HAP-1 (cell line): ENCODE measurements around the gene RPL36AL.
"Not testable (repeated sequence)": the region's sequence is repeated elsewhere in the genome, so short reads cannot be mapped to it uniquely, and the experiment has no call there.

ENCODE experiments used
- DNase-seq, 2 experiments: peaks; one replicate each; pipeline ENCODE4 v3.0.0-alpha.2; 2016 to 2020; ENCODE audit warnings: low spot score in 2 of 2
- H3K27me3 ChIP-seq: fragments of 250-450 bp; sonication (Bioruptor Pico); 2 replicates; pipeline ENCODE4 v1.5.1; 2020; ENCODE audit warnings: low read depth, mild to moderate bottlenecking, moderate library complexity
- H3K36me3 ChIP-seq: fragments of 250-450 bp; sonication (Bioruptor Pico); replicated peaks from 2 replicates; pipeline ENCODE4 v1.5.1; 2020; ENCODE audit warnings: mild to moderate bottlenecking
- H3K4me1 ChIP-seq: fragments of 250-450 bp; sonication (Bioruptor Pico); 2 replicates; pipeline ENCODE4 v1.5.1; 2020; ENCODE audit warnings: mild to moderate bottlenecking
- H3K4me3 ChIP-seq: fragments of 250-450 bp; sonication (Bioruptor Pico); 2 replicates; pipeline ENCODE4 v1.5.1; 2020; ENCODE audit warnings: mild to moderate bottlenecking, moderate library complexity
- H3K9me3 ChIP-seq: fragments of 250-450 bp; sonication (Bioruptor Pico); 2 replicates; pipeline ENCODE4 v1.5.1; 2020; ENCODE audit warnings: mild to moderate bottlenecking, moderate library complexity
- in situ Hi-C: fragments of 300-500 bp; cut with MboI; formaldehyde crosslinking; loops from 3 replicates; pipeline ENCODE4 v1.14.3; 2020; ENCODE audit warnings: low sequenced_read_pairs, inconsistent platforms, mixed read lengths

RPL36AL gene

DNA sequence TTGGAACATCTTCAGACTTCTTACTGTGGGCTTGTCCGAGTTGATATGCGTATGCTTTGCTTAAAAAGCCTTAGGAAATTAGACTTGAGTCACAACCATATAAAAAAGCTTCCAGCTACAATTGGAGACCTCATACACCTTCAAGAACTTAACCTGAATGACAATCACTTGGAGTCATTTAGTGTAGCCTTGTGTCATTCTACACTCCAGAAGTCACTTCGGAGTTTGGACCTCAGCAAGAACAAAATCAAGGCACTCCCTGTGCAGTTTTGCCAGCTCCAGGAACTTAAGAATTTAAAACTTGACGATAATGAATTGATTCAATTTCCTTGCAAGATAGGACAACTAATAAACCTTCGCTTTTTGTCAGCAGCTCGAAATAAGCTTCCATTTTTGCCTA is 12.8 kb downstream of the RPL36AL start:
- no peaks in the 10 kb centered on the region for H3K9me3 ChIP-seq
- no peak overlapping the region for H3K4me3 ChIP-seq
- in situ Hi-C loops: no loop called here
- H3K36me3 ChIP-seq: peaks cover 46% of the 10 kb centered on the region
- no peaks in the 10 kb centered on the region for H3K27me3 ChIP-seq
- H3K4me1 ChIP-seq: peaks cover 3% of the 10 kb centered on the region; the same call in 1 of the 2 replicates
- DNase-seq: no peak

DNA sequence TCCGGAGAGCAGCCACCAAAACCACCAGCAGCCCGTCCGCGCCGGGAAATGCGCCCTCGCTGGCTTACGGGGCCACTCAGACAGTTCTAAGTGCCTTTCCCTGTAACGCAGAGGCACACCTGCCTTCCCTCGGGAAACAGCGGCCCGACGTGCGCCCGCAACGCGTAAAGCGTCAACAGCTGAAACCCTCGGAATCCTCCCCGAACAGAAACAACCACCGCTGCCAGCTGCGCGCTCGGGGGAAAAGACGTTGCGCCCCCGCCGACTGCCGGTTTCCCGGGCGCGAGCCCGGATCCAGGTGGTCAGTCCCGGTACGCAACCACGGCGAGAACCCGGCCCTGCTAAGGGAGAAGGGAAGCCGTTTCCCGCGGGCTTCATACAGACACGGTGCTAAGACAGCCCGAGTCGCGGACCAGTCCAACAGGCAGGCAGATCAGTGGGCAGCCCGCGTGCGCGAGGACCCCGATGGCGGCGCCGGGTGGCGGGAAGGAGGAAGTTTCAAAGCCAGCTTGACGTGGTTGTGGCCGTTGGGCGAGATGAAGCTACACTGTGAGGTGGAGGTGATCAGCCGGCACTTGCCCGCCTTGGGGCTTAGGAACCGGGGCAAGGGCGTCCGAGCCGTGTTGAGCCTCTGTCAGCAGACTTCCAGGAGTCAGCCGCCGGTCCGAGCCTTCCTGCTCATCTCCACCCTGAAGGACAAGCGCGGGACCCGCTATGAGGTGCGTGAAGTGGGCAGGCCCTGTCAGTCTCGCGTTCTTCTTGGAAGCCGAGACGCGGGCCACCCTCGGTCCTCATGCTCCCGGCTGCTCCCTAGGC is 21.7 kb downstream of the RPL36AL start, which contains the start of gene LRR1:
Gene LRR1, plus strand, starts transcription at position 456 of the 816 bp plus-strand sequence. Its CDS starts 81 bp downstream, at position 537.
- DNase-seq: peak; percentile 54 to 89
- Histone ChIP-seq H3K4me1 (peaks cover 8% of the 10 kb centered on the region; the same call in 1 of the 2 replicates), H3K9me3 (no peaks in the 10 kb centered on the region), H3K36me3 (peaks cover 12% of the 10 kb centered on the region), H3K27me3 (no peaks in the 10 kb centered on the region), H3K4me3 (peak within 1 kb of the TSS; percentile 72)
- in situ Hi-C loops: no loop called here

DNA sequence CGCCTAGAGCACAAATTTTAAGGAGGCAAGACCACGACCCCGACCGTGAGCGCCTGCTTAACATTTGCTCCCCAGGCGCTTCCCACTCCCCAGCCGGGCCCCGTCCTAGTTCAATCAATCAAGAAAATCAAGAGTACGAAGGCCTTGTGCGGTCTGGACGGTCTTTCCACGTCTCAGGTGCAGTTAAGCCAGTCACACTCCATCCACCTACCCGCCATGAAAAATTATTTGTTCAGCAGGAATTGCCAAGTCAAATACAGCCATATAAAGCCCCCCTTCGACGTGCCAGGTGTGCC is 22.3 kb downstream of the RPL36AL start:
- peak in 1 of 2 experiments; percentile 46 for DNase-seq

DNA sequence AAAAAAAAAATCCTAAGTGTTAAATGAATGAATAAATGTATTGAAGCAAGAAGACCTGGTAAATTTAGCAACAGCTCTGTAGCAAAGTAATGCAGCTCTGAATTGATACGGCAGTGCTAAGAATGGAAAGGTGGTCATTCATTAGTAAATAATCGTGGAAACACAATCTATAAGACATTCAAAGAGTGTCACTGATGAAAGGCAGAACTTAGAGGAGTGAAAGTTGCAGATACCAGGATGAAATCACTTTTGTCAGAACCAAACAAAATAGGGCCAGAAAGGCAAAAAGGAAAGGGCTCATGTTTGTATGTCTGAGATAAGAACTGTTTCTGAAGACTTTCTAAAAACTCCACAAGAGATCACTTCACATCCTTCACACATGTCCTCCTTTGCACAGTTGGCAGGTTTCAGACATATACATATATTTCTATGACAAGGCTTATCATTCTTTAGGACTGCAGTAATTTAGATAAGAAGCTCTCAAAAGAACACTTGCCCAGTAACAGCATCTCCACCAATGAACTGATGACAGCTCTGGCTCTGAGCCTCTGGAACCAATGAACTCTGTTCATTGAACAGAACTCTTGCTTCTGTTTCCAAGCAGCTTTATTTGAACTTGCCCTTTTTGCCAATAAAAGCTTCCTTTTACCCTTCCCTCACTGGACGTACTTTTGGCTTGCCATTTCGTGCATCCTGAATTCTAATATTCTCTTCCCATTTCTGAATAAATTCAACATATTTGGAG is 25.9 kb downstream of the RPL36AL start:
- no peak for DNase-seq
- in situ Hi-C loops: no loop called here
- H3K4me3 ChIP-seq: no peak overlapping the region

More for the DNA sequence above, 22.3 kb downstream of the RPL36AL start:
- H3K4me3 ChIP-seq: peak overlapping the region; percentile 72
- H3K4me1 ChIP-seq: peaks cover 8% of the 10 kb centered on the region; the same call in 1 of the 2 replicates
- H3K27me3 ChIP-seq: no peaks in the 10 kb centered on the region
- peaks cover 10% of the 10 kb centered on the region for H3K36me3 ChIP-seq
- in situ Hi-C loops: no loop called here
- H3K9me3 ChIP-seq: no peaks in the 10 kb centered on the region

DNA sequence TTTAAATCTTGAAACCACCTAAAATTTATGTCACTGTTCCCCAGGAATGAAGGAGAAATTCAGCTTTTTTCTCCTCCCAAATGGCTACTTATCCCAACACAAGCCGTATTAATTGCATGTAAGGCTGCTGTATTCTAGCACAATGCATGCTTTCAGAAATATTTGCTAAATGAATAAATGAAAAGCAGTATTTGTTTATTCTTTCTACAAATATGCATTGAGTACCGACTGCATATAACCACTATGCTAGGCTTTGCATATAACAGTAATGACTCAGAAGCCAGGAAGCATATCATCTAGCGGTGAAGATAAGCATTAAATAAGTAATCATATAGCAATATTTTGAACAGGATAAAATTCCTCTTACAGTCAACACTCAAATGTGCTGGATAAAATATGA is 27.4 kb downstream of the RPL36AL start:
- Histone ChIP-seq H3K4me3 (no peak overlapping the region), H3K36me3 (no peaks in the 10 kb centered on the region), H3K27me3 (no peaks in the 10 kb centered on the region), H3K9me3 (no peaks in the 10 kb centered on the region), H3K4me1 (no peaks in the 10 kb centered on the region; the same call in 1 of the 2 replicates)
- in situ Hi-C loops: no loop called here
- DNase-seq: no peak

More for the DNA sequence above, 25.9 kb downstream of the RPL36AL start:
- Histone ChIP-seq H3K27me3 (no peaks in the 10 kb centered on the region), H3K4me1 (no peaks in the 10 kb centered on the region; the same call in 1 of the 2 replicates), H3K36me3 (no peaks in the 10 kb centered on the region; the same call in 1 of the 2 replicates), H3K9me3 (no peaks in the 10 kb centered on the region)

DNA sequence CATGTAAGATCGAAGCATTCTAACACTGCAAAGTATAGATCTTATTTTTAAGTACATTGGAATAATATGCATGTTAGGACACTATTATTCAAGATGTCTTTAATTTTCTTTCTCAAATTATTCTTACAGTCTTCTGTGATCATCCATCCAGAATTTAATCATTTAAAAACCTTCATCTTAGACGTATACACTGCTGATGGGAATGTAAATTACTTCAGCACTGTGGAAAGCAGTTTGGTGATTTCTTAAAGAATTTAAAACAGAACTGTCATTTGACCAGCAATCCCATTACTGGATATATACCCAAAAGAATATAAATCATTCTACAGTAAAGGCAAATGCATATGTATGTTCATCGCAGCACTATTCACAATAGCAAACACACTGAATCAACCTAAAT is 31.0 kb downstream of the RPL36AL start:
- in situ Hi-C loops: no loop called here
- Histone ChIP-seq H3K27me3 (no peaks in the 10 kb centered on the region), H3K4me3 (no peak overlapping the region), H3K9me3 (no peaks in the 10 kb centered on the region), H3K36me3 (peaks cover 15% of the 10 kb centered on the region), H3K4me1 (no peaks in the 10 kb centered on the region)
- DNase-seq: no peak

DNA sequence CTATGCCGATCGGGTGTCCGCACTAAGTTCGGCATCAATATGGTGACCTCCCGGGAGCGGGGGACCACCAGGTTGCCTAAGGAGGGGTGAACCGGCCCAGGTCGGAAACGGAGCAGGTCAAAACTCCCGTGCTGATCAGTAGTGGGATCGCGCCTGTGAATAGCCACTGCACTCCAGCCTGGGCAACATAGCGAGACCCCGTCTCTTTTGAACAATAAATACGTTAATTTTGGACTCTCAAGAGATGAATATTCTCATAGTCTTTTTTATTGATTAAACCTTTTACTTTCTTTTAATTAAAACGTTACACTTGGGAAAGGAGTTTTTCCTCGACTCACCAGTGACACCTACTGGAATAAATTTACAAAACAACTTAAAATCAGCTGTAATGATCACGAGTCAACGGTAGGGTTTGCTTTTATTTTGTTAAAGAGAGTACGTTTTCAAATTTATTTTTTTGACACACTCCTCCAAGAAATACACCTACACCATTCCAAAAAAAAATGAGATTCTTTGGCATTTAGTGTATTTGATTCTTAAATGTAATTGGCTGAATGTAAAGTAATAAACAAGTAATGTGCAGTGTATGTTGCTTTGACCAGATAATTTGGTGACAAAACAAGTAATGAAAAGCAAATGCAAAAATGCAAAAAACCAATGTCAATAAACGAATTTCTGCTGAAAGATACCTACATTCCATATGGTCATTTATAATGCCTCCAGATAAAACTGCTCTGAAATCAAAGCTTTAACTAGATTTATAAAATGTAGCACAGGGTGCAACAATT is 33.6 kb downstream of the RPL36AL start:
- Histone ChIP-seq H3K9me3 (no peaks in the 10 kb centered on the region), H3K4me1 (peaks cover 9% of the 10 kb centered on the region), H3K27me3 (no peaks in the 10 kb centered on the region), H3K4me3 (peak overlapping the region; percentile 95), H3K36me3 (peaks cover 38% of the 10 kb centered on the region)
- in situ Hi-C loops: no loop called here
- peak; percentile 72 to 73 for DNase-seq

DNA sequence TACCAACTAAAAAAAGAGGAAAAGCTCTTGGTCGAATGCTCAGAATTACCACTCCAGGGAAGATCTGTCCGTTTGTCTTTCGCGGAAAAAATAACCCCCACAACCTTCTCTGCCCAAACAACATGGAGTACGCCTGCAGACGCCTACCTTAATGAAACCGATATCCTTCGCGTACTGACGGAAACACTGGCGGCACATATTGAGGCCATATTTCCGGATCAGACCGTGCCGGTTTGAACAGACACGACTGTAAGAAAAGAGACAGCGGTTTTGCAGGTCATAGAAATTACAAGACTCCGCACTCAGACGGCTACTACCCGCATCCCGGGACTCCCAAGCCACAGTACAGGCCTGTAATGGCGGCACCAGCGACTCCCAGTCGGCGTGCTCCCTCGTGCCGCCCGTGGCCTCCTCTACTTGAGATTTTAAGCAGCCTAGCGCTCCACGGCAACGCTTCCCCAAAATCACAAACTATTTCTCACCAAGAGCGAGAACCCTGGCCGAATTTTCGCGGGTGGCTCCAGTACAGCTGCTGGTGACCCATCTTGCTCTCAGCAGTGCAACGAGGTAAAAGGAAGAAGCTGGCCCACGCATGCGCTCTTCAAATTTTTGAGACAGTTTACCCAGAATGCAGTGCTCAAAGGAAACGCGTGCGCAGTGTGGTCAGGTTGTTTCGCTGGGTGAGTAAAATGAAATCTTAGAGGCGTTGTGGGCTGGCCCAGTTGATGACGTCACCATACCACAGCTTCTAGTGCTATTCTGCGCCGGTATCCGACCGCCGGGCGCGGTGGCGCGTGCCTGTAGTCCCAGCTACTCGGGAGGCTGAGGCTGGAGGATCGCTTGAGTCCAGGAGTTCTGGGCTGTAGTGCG is 34.4 kb downstream of the RPL36AL start, which contains the start of gene RPS29:
Gene RPS29, minus strand, starts transcription at position 578 of the 870 bp plus-strand sequence. Its CDS starts 34 bp downstream, at position 544.
- peak; percentile 97 for DNase-seq
- no peaks in the 10 kb centered on the region for H3K27me3 ChIP-seq

DNA sequence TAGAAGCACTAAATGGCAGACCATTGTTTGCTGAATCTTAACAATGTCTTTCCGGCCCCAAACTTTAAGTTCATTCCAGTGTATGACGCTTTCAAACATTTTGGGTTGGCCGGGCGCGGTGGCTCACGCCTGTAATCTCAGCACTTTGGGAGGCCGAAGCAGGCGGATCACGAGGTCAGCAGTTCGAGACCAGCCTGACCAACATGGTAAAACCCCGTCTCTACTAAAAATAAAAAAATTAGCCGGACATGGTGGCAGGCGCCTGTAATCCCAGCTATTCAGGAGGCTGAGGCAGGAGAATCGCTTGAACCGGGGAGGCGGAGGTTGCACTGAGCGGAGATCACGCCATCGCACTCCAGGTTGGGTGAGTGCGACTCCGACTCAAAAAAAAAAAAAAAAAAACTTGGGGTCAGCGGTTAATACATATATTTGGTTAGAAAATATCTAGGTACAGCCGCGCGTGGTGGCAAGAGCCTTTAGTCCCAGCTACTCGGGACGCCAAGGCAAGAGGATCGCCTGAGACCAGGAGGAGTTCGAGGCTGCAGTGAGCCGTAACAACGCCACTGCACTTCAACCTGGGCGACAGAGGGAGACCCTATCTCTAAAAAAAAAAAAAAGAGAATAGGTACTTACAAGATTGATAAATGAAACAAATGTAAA is 35.3 kb downstream of the RPL36AL start:
- peak in 1 of 2 experiments; percentile 55 for DNase-seq
- in situ Hi-C loops, H3K4me1 ChIP-seq, H3K27me3 ChIP-seq, H3K9me3 ChIP-seq: not testable (repeated sequence)
- H3K4me3 ChIP-seq: peak overlapping the region; percentile 95
- peaks cover 41% of the 10 kb centered on the region for H3K36me3 ChIP-seq

More for the DNA sequence above, 34.4 kb downstream of the RPL36AL start, which contains the start of gene RPS29:
- Histone ChIP-seq H3K36me3 (peaks cover 41% of the 10 kb centered on the region), H3K4me1 (peaks cover 9% of the 10 kb centered on the region), H3K4me3 (peak within 1 kb of the TSS; percentile 95), H3K9me3 (no peaks in the 10 kb centered on the region)
- in situ Hi-C loops: no loop called here

DNA sequence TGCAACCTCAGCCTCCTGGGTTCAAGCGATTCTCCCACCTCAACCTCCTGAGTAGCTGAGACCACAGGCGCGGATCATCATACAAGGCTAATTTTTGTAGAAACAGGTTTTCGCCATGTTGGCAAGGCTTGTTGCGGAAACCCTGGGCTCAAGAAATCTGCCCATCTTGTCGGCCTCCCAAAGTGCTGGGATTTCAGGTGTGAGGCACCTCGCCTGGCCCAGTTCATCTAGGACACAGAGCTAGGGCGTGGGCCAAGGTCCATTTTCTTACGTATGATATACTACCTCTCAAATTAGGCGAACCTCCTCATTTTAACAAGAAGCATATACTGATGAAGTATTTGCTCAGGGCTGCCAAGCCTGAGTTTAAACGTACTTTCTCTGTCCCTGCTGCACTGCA is 36.4 kb downstream of the RPL36AL start:
- Histone ChIP-seq H3K9me3 (no peaks in the 10 kb centered on the region), H3K27me3 (no peaks in the 10 kb centered on the region), H3K36me3 (peaks cover 41% of the 10 kb centered on the region), H3K4me3 (peak overlapping the region; percentile 95), H3K4me1 (peaks cover 9% of the 10 kb centered on the region)
- in situ Hi-C loops: no loop called here
- DNase-seq: no peak

DNA sequence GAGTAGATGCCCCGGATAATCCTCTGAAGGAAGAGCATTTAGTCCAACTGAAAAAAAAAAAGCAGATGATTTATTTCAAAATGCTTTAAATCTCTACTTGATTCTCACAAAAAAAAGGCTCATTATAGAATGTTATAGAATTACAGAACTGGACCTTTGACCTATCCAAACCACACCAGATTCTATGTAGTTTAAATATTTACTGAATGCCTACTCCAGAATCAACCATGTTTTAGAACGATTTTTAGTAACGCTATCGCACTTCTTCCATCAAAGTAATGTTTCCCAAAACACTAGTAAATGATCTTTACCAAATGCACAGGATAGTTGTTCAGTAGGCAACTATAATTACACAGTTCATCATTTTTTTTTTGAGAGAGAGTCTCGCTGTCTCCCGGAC is 36.8 kb downstream of the RPL36AL start:
- in situ Hi-C loops: no loop called here
- Histone ChIP-seq H3K27me3 (no peaks in the 10 kb centered on the region), H3K36me3 (peaks cover 41% of the 10 kb centered on the region), H3K9me3 (no peaks in the 10 kb centered on the region), H3K4me3 (peak overlapping the region; percentile 95), H3K4me1 (peaks cover 9% of the 10 kb centered on the region)
- DNase-seq: no peak
